H1 (cell line): ENCODE data around the gene TSEN54. TPM values are rescaled to one million over a fixed set of nuclear protein-coding genes. Genes with fewer than 3 reads are reported as not detected.

Experiments
- CTCF ChIA-PET: fragments of 300-600 bp; sonication (Branson Sonifier 250); formaldehyde crosslinking; loops from one replicate; lab custom pipeline; 2021; ENCODE audit not compliant: partially characterized antibody; lab: Charles Lee
- POLR2A ChIA-PET: fragments of 300-600 bp; sonication (Branson Sonifier 250); formaldehyde crosslinking; loops from one replicate; lab custom pipeline; 2021; ENCODE audit warnings: inconsistent platforms; ENCODE audit not compliant: partially characterized antibody; lab: Charles Lee
- DNase-seq, 2 experiments: peaks; one replicate each; pipeline versions ENCODE4 v3.0.0 to v3.0.0-alpha.2; 2010 to 2022; ENCODE audit warnings: low spot score in 2 of 2, low read depth in 1 of 2, mixed read lengths in 1 of 2
- FAIRE-seq: peaks from 2 replicates; lab custom pipeline; 2011; peaks lifted over from hg19 to GRCh38; lab: Jason Lieb, UNC
- H2AFZ ChIP-seq: 2 replicates; pipeline ENCODE4 v1.8.1; 2012; ENCODE audit warnings: low read length, inconsistent platforms
- H2AK5ac ChIP-seq: 2 replicates; pipeline ENCODE4 v1.6.1; 2013; ENCODE audit warnings: low read depth, low read length
- H2BK120ac ChIP-seq: replicated peaks from 2 replicates; pipeline ENCODE3; 2013; ENCODE audit warnings: low read depth, low read length, inconsistent platforms
- H2BK12ac ChIP-seq: 2 replicates; pipeline ENCODE4 v1.6.1; 2013; ENCODE audit warnings: low read depth, low read length
- H2BK15ac ChIP-seq: 2 replicates; pipeline ENCODE4 v1.6.1; 2013; ENCODE audit warnings: low read length
- H2BK20ac ChIP-seq: 2 replicates; pipeline ENCODE4 v1.6.1; 2013; ENCODE audit warnings: low read length
- H2BK5ac ChIP-seq: 2 replicates; pipeline ENCODE4 v1.6.1; 2013; ENCODE audit warnings: low read depth, low read length
- H3K14ac ChIP-seq: 2 replicates; pipeline ENCODE4 v1.6.1; 2013; ENCODE audit warnings: inconsistent platforms; ENCODE audit not compliant: insufficient read length
- H3K18ac ChIP-seq: 2 replicates; pipeline ENCODE4 v1.6.1; 2013; ENCODE audit warnings: low read length; ENCODE audit errors: extremely low read depth
- H3K23ac ChIP-seq: 2 replicates; pipeline ENCODE4 v1.6.1; 2013; ENCODE audit warnings: inconsistent platforms; ENCODE audit not compliant: insufficient read length
- H3K23me2 ChIP-seq: 2 replicates; pipeline ENCODE4 v1.6.1; 2013; ENCODE audit warnings: low read depth, low read length
- H3K27ac ChIP-seq: 2 replicates; pipeline ENCODE4 v1.6.1; 2011; ENCODE audit warnings: low read depth, low read length, inconsistent platforms
- H3K27me3 ChIP-seq, 4 experiments: replicated peaks in 1 of 4; 1 replicate in 1 of 4; 2 replicates in 3 of 4; pipeline versions ENCODE4 v1.6.1 to v1.8.1; 2011 to 2013; ENCODE audit warnings: low read length in 3 of 4, mild to moderate bottlenecking in 3 of 4, inconsistent platforms in 2 of 4, mixed read lengths in 2 of 4, moderate library complexity in 1 of 4; ENCODE audit not compliant: control insufficient read depth in 3 of 4, insufficient read depth in 3 of 4; ENCODE audit errors: extremely low read depth in 1 of 4
- H3K36me3 ChIP-seq, 4 experiments: 2 replicates each; pipeline versions ENCODE4 v1.6.1 to v1.8.1; 2011 to 2013; ENCODE audit warnings: mild to moderate bottlenecking in 4 of 4, low read length in 3 of 4, moderate library complexity in 2 of 4, control low read depth in 1 of 4, inconsistent platforms in 1 of 4; ENCODE audit not compliant: insufficient read depth in 4 of 4, control insufficient read depth in 2 of 4
- H3K4ac ChIP-seq: replicated peaks from 2 replicates; pipeline ENCODE3; 2013; ENCODE audit warnings: low read length, low read depth, mixed read lengths, inconsistent platforms; ENCODE audit not compliant: insufficient read length
- H3K4me1 ChIP-seq, 4 experiments: replicated peaks in 1 of 4; 1 replicate in 1 of 4; 2 replicates in 3 of 4; pipeline versions ENCODE4 v1.6.1 to v1.8.1; 2011 to 2013; ENCODE audit warnings: low read length in 3 of 4, inconsistent platforms in 2 of 4, mixed read lengths in 1 of 4; ENCODE audit not compliant: insufficient read depth in 4 of 4, control insufficient read depth in 3 of 4
- H3K4me2 ChIP-seq, 2 experiments: 2 replicates each; pipeline versions ENCODE4 v1.6.1 to v1.8.1; 2011 to 2013; ENCODE audit warnings: low read depth in 2 of 2, low read length in 2 of 2, control low read depth in 1 of 2, inconsistent platforms in 1 of 2, mild to moderate bottlenecking in 1 of 2; ENCODE audit not compliant: insufficient read depth in 1 of 2
- H3K4me3 ChIP-seq, 4 experiments: fragments of 200-600, 300-600 bp in 1 of 4; sonication (generic), shearing (Covaris generic), sonication (Bioruptor Twin) in 1 of 4; 2 replicates each; pipeline versions ENCODE4 v1.5.1 to v1.8.1; 2011 to 2016; ENCODE audit warnings: low read length in 4 of 4, low read depth in 3 of 4, control low read depth in 2 of 4, inconsistent platforms in 2 of 4, mild to moderate bottlenecking in 2 of 4, mixed read lengths in 1 of 4, moderate library complexity in 1 of 4; ENCODE audit not compliant: insufficient read depth in 2 of 4; ENCODE audit errors: extremely low read depth in 1 of 4
- H3K56ac ChIP-seq: replicated peaks from 2 replicates; pipeline ENCODE3; 2013; ENCODE audit warnings: low read depth, mild to moderate bottlenecking, mixed read lengths, low read length, inconsistent platforms; ENCODE audit not compliant: insufficient read length
- H3K79me1 ChIP-seq: 2 replicates; pipeline ENCODE4 v1.6.1; 2013; ENCODE audit warnings: low read depth, low read length, control low read depth
- H3K79me2 ChIP-seq, 2 experiments: 2 replicates each; pipeline versions ENCODE4 v1.6.1 to v1.8.1; 2012 to 2013; ENCODE audit warnings: low read length in 2 of 2, mild to moderate bottlenecking in 2 of 2, inconsistent platforms in 1 of 2; ENCODE audit not compliant: insufficient read depth in 2 of 2, control insufficient read depth in 1 of 2
- H3K9ac ChIP-seq, 4 experiments: replicated peaks in 1 of 4; 1 replicate in 1 of 4; 2 replicates in 3 of 4; pipeline versions ENCODE4 v1.6.1 to v1.8.1; 2011 to 2013; ENCODE audit warnings: low read depth in 3 of 4, low read length in 3 of 4, control low read depth in 2 of 4, mild to moderate bottlenecking in 2 of 4, moderate library complexity in 2 of 4, inconsistent platforms in 1 of 4; ENCODE audit errors: extremely low read depth in 1 of 4
- H3K9me3 ChIP-seq, 2 experiments: 2 replicates each; pipeline versions ENCODE4 v1.6.1 to v1.8.1; 2012 to 2013; ENCODE audit warnings: mild to moderate bottlenecking in 2 of 2, moderate library complexity in 2 of 2, control low read depth in 1 of 2, inconsistent platforms in 1 of 2, low read depth in 1 of 2, low read length in 1 of 2, mixed read lengths in 1 of 2; ENCODE audit not compliant: insufficient read depth in 2 of 2
- H4K20me1 ChIP-seq, 2 experiments: replicated peaks in 1 of 2; 2 replicates each; pipeline versions ENCODE3 to v1.8.1; 2011 to 2013; ENCODE audit warnings: inconsistent platforms in 2 of 2, low read length in 2 of 2, mild to moderate bottlenecking in 1 of 2; ENCODE audit not compliant: insufficient read depth in 2 of 2, control insufficient read depth in 1 of 2
- H4K5ac ChIP-seq: 2 replicates; pipeline ENCODE4 v1.6.1; 2013; ENCODE audit warnings: low read length, low read depth, mixed read lengths, inconsistent platforms; ENCODE audit not compliant: insufficient read length
- H4K8ac ChIP-seq: 2 replicates; pipeline ENCODE4 v1.8.0; 2013; ENCODE audit warnings: mild to moderate bottlenecking, moderate library complexity, low read length, inconsistent platforms; ENCODE audit not compliant: insufficient read depth; ENCODE audit errors: extremely low read depth
- H4K91ac ChIP-seq: replicated peaks from 2 replicates; pipeline ENCODE3; 2013; ENCODE audit warnings: low read length, mixed read lengths, inconsistent platforms; ENCODE audit not compliant: insufficient read length
- ASH2L ChIP-seq: fragments of 200-600, 300-600 bp; sonication (generic); IDR thresholded peaks from one replicate; pipeline ENCODE4 v1.7.1; 2017; ENCODE audit warnings: low read length
- ATF2 ChIP-seq: IDR thresholded peaks from 2 replicates; pipeline ENCODE4 v1.6.1; 2012; ENCODE audit warnings: low read length, inconsistent platforms
- MAFK ChIP-seq: IDR thresholded peaks from 2 replicates; pipeline ENCODE4 v1.6.1; 2012; ENCODE audit warnings: low read depth, mild to moderate bottlenecking, improper control_type of control experiment, low read length
- POLR2AphosphoS5 ChIP-seq: IDR thresholded peaks from 2 replicates; pipeline ENCODE4 v1.6.1; 2011; ENCODE audit warnings: low read depth, low read length
- SP1 ChIP-seq: IDR thresholded peaks from 2 replicates; pipeline ENCODE4 v1.6.1; 2011; ENCODE audit warnings: low read depth, low read length
- SP2 ChIP-seq: IDR thresholded peaks from 2 replicates; pipeline ENCODE4 v1.6.1; 2012; ENCODE audit warnings: mild to moderate bottlenecking, low read length, inconsistent platforms
- SRF ChIP-seq: IDR thresholded peaks from 2 replicates; pipeline ENCODE4 v1.6.1; 2011; ENCODE audit warnings: mild to moderate bottlenecking, low read depth, low read length, moderate library complexity
- TAF1 ChIP-seq: IDR thresholded peaks from 2 replicates; pipeline ENCODE4 v1.6.1; 2011; ENCODE audit warnings: mild to moderate bottlenecking, low read depth, low read length
- USF2 ChIP-seq: IDR thresholded peaks from 2 replicates; pipeline ENCODE4 v1.6.1; 2011; ENCODE audit warnings: low read length, improper control_type of control experiment
- YY1 ChIP-seq: IDR thresholded peaks from 2 replicates; pipeline ENCODE4 v1.6.1; 2011; ENCODE audit warnings: low read depth, mild to moderate bottlenecking, low read length
- WGBS, 2 experiments: shearing (Covaris generic) in 1 of 2; methylation state at CpG; one replicate each; pipeline versions ENCODE4 v1.1.6 to v1.1.7; 2013 to 2015; ENCODE audit warnings: low lambda C conversion rate in 2 of 2, mixed read lengths in 2 of 2, inconsistent platforms in 1 of 2, low coverage in 1 of 2, missing lambda C conversion rate in 1 of 2; ENCODE audit not compliant: insufficient replicate concordance in 2 of 2, insufficient coverage in 1 of 2, insufficient read length in 1 of 2; ENCODE audit errors: extremely low coverage in 1 of 2, missing lambda C conversion rate in 1 of 2; 5-methylcytosine and 5-hydroxymethylcytosine counted together
- polyA plus RNA-seq, 7 experiments: library from polyadenylated mRNA; depleted of rRNA in 3 of 7; stranded (reverse) in 5 of 7; unstranded in 2 of 7; fragments of >200 nt in 5 of 7; fragments of 200-250 nt in 2 of 7; gene quantifications; 1 replicate in 5 of 7; 2 replicates in 1 of 7; 4 replicates in 1 of 7; pipeline versions ENCODE4 v1.2.1 to v1.2.3, GENCODE V29; 2011 to 2013; ENCODE audit warnings: missing spikeins in 2 of 7, mixed read lengths in 2 of 7
- total RNA-seq: library from RNA; stranded (reverse); fragmentation: NEBNext Ultra II Directional; extraction: Animal tissue kit (Norgen Biotek cat#: 25700); gene quantifications from 2 replicates; pipeline ENCODE4 v1.2.1, GENCODE V29; 2021

The TSEN54 gene
- total and polyA plus RNA-seq, 2 of the 8 experiments (the other 6 are each of a cell fraction or from before 2014, with no cell fraction given) = 43.6 to 60.3 TPM

- WGBS, 2 experiments = 92% methylated on average over 13 of the region's 13 CpGs; no CpG with 5 or more reads in 1 of the 2 experiments
- Histone ChIP-seq H4K91ac (no peak overlapping the region), H3K79me2 (no peaks in the 10 kb centered on the region), H4K8ac (peak overlapping the region; percentile 86; the same call in 1 of the 2 replicates), H3K56ac (no peak overlapping the region), H3K9me3 (no peaks in the 10 kb centered on the region), H2BK5ac (no peak overlapping the region), H4K5ac (no peak overlapping the region), H3K79me1 (no peaks in the 10 kb centered on the region; the same call in 1 of the 2 replicates), H3K4me1 (peaks cover 0 to 7% (median under 1%) of the 10 kb centered on the region in 4 experiments; a peak in 4 of 7 replicates), H3K4me3 (no peak overlapping the region), H3K4me2 (no peak overlapping the region), H3K36me3 (0 out of 8 replicates have a peak, but pooled peaks cover 0 to 4% (median 0%) of the 10 kb centered on the region in 4 experiments), H3K18ac (no peak overlapping the region), H3K9ac (no peak overlapping the region), H2BK15ac (no peak overlapping the region), H3K27me3 (no peaks in the 10 kb centered on the region), H2AK5ac (no peak overlapping the region), H3K27ac (peak overlapping the region; percentile 38; the same call in 1 of the 2 replicates), H3K23ac (no peak overlapping the region), H2BK120ac (no peak overlapping the region), H2BK20ac (no peak overlapping the region), H2AFZ (no peak overlapping the region), H2BK12ac (no peak overlapping the region), H3K14ac (no peak overlapping the region), H4K20me1 (peaks cover 0 to 3% of the 10 kb centered on the region in 2 experiments), H3K4ac (no peak overlapping the region), H3K23me2 (no peaks in the 10 kb centered on the region)
- POLR2A ChIA-PET = interaction anchor here (1.2 kb wide), 1 partner anchor 21 kb away, joined by 3 read pairs; no protein-coding TSS in a partner anchor
- CTCF ChIA-PET = interaction anchor here (1.1 to 5.6 kb wide), 7 partner anchors 15 to 367 kb away, joined by 3 to 31 read pairs (median 5); partner anchors contain the start of gene MIF4GD
- FAIRE-seq (no peak), DNase-seq (no peak)
- TF ChIP-seq SP1 (no peak), MAFK (no peak), SRF (no peak), ATF2 (no peak), TAF1 (no peak), ASH2L (no peak), POLR2AphosphoS5 (no peak), YY1 (no peak), USF2 (no peak), SP2 (no peak)
Observed at GRCh38 chr17:75481194-75482068, 34.9 kb upstream of the TSEN54 start.
